ENCODE measurements around the gene TBC1D3B.

DNA sequence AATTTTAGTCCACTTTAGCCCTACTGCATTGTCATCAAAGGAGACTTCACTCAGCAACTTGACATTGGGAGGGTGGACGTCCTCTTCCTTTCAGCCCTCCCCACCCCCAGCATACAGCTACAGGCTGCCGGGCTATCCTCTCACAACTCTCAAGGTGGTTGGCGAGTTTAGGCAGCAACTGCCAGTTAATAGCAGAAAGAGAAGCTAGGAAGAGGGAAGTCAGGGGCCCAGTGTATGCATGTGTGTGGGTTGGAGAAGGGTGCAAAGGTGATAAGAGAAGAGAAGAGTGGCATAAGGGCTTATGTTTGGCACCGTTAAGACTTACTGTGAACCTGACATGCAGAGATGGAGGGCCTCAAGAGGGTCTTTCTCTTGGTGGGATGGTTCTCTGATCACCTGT is 41.0 kb downstream of the TBC1D3B start:
- TF ChIP-seq, protein P1, sequence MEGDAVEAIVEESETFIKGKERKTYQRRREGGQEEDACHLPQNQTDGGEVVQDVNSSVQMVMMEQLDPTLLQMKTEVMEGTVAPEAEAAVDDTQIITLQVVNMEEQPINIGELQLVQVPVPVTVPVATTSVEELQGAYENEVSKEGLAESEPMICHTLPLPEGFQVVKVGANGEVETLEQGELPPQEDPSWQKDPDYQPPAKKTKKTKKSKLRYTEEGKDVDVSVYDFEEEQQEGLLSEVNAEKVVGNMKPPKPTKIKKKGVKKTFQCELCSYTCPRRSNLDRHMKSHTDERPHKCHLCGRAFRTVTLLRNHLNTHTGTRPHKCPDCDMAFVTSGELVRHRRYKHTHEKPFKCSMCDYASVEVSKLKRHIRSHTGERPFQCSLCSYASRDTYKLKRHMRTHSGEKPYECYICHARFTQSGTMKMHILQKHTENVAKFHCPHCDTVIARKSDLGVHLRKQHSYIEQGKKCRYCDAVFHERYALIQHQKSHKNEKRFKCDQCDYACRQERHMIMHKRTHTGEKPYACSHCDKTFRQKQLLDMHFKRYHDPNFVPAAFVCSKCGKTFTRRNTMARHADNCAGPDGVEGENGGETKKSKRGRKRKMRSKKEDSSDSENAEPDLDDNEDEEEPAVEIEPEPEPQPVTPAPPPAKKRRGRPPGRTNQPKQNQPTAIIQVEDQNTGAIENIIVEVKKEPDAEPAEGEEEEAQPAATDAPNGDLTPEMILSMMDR (IDR thresholded peaks at IDR 0.05) = no peak
- TF ChIP-seq HMGA2 (CRISPR knock-in tag; IDR thresholded peaks at IDR 0.05) = no peak
- no peak for TF ChIP-seq MAX (CRISPR knock-in tag; IDR thresholded peaks at IDR 0.05)
- TF ChIP-seq, protein P2, sequence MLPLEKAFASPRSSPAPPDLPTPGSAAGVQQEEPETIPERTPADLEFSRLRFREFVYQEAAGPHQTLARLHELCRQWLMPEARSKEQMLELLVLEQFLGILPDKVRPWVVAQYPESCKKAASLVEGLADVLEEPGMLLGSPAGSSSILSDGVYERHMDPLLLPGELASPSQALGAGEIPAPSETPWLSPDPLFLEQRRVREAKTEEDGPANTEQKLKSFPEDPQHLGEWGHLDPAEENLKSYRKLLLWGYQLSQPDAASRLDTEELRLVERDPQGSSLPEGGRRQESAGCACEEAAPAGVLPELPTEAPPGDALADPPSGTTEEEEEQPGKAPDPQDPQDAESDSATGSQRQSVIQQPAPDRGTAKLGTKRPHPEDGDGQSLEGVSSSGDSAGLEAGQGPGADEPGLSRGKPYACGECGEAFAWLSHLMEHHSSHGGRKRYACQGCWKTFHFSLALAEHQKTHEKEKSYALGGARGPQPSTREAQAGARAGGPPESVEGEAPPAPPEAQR (CRISPR knock-in tag; IDR thresholded peaks at IDR 0.05) = no peak
- no peak for TF ChIP-seq ZNF281 (CRISPR knock-in tag; IDR thresholded peaks at IDR 0.05)
- TF ChIP-seq JUN (CRISPR knock-in tag; IDR thresholded peaks at IDR 0.05) = no peak

Data from WTC11 (cell line).